ENCODE data around the gene KCNB1.

The KCNB1 gene

DNA sequence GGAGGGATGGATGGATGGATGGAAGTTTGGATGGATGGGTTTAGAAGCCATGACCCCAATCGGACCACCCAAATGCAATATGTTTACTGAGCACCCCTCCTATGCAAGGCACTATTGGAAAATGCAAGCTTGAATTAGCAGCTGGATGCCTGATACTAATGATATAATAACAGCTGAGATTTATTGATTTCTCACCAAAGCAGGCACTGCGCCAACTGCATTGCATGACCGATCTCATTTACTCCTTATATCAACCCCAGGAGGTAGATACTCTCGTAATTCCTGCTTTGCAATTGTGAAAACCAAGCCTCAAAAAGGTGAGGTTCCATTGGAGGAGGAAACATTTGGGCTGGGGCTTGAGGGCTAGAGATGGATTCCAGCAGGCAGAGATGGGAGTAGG lies 89.7 kb downstream of the KCNB1 start:
- TF ChIP-seq, protein P1, sequence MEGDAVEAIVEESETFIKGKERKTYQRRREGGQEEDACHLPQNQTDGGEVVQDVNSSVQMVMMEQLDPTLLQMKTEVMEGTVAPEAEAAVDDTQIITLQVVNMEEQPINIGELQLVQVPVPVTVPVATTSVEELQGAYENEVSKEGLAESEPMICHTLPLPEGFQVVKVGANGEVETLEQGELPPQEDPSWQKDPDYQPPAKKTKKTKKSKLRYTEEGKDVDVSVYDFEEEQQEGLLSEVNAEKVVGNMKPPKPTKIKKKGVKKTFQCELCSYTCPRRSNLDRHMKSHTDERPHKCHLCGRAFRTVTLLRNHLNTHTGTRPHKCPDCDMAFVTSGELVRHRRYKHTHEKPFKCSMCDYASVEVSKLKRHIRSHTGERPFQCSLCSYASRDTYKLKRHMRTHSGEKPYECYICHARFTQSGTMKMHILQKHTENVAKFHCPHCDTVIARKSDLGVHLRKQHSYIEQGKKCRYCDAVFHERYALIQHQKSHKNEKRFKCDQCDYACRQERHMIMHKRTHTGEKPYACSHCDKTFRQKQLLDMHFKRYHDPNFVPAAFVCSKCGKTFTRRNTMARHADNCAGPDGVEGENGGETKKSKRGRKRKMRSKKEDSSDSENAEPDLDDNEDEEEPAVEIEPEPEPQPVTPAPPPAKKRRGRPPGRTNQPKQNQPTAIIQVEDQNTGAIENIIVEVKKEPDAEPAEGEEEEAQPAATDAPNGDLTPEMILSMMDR (IDR thresholded peaks at IDR 0.05; ENCODE audit: extremely low read depth, insufficient read depth, missing control alignments) = no peak
- in situ Hi-C loops (cut with MboI; ENCODE audit: low pct_unique_long_range_greater_than_20kb, low sequenced_read_pairs, unreplicated experiment) = no loop called here
- no peak for DNase-seq (ENCODE audit: low spot score)

DNA sequence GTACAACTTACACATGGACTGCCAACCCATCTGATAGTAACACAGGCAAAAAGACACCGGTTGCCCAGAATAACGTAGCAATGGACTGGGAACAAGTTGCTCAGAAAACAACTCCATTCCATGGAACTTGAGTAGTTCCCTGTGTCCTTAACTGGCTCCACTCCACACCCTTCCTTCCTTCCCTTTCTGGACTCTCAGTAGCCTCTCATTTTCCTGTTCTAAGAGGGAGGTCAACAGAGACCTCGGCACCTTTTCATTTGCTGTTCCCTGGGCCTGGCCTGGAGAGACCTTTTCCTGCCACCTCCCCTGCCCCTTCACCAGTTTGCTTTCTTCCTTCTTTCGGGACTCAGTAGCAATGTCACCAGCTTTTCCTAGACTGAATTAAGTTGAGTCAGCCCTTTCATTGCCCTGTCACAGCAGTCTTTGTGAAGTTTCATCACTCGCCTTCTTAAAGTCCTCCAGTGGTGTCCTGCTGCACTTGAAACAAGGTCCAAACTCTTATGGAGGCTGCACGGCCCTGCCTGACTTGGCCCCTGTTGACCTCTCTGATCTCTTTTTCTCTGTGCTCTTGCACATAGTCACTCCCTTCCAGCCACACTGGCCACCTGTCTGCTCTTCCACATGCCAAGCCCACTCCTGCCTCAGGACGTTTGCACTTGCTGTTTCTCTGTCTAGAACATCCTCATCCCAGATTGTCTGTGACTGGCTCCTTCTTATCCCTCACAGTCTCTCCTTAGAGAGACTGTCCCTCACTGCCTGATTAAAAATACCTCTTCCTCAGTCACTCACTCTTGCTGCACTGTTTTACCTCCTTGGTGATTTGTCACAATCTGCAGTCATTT lies 90.8 kb downstream of the KCNB1 start:
- in situ Hi-C loops (cut with MboI; ENCODE audit: low pct_unique_long_range_greater_than_20kb, low sequenced_read_pairs, unreplicated experiment) = no loop called here
- TF ChIP-seq, protein P1 (IDR thresholded peaks at IDR 0.05; ENCODE audit: extremely low read depth, insufficient read depth, missing control alignments) = no peak
- no peak for DNase-seq (ENCODE audit: low spot score)

DNA sequence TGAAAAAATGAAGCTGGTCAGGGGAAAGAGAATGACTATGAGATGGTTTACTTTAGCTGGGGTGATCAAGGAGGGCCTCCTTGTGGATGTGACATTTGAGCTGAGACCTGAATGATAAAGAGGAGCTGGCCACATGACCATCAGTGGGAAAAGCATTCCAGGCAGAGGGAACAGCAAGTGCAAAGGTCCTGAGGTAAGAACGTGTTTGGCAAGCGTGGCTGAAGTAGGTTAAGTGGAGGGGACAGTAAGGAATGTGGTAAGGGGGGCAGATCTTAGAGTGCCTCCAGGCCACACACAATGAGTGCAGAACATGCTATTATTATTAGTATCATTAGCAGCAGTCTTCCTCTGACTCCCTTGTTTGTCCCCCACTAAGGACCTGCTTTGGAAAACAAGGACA lies 92.6 kb downstream of the KCNB1 start:
- in situ Hi-C loops (cut with MboI; ENCODE audit: low pct_unique_long_range_greater_than_20kb, low sequenced_read_pairs, unreplicated experiment) = no loop called here
- no peak for DNase-seq (ENCODE audit: low spot score)
- TF ChIP-seq, protein P1 (IDR thresholded peaks at IDR 0.05; ENCODE audit: extremely low read depth, insufficient read depth, missing control alignments) = no peak

DNA sequence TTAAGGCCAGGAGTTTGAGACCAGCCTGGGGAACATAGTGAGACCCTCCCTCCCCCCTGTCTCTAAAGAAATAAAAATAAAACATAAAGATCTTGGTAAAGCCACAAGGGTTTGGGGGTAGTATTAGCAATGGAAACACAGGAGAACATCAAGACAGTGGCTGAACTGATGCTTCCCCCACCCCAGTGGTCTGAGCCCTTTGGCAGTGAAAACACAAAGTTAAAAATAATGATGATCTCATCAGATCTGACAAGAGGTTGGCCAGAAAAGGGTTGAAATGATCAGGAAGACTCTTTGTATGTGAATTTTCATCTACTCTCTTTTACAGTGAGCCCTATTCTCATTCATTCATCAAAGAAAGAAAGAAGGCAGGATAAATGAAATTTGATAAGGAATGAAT lies 93.7 kb downstream of the KCNB1 start:
- in situ Hi-C loops (cut with MboI; ENCODE audit: low pct_unique_long_range_greater_than_20kb, low sequenced_read_pairs, unreplicated experiment) = no loop called here
- DNase-seq (ENCODE audit: low spot score) = no peak
- TF ChIP-seq, protein P1 (IDR thresholded peaks at IDR 0.05; ENCODE audit: extremely low read depth, insufficient read depth, missing control alignments) = no peak

DNA sequence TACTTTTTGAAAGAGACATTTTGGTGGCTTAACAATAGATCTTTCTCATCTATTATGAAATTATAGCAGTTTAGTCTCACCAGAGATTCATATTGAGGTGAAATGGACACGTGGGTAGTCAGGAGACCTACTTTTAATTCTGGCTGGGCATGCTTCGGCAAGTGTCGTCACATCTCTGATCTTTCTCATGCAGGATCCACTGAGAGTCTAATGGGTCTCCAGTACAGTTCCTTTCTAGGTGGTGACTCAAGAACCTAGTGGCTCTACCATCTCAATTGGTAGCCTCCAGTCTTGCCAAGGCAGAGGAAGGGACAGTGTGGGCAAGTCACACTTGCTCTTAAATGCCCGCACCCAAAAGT lies 94.9 kb downstream of the KCNB1 start:
- in situ Hi-C loops (cut with MboI; ENCODE audit: low pct_unique_long_range_greater_than_20kb, low sequenced_read_pairs, unreplicated experiment) = no loop called here
- no peak for DNase-seq (ENCODE audit: low spot score)
- TF ChIP-seq, protein P1 (IDR thresholded peaks at IDR 0.05; ENCODE audit: extremely low read depth, insufficient read depth, missing control alignments) = no peak

DNA sequence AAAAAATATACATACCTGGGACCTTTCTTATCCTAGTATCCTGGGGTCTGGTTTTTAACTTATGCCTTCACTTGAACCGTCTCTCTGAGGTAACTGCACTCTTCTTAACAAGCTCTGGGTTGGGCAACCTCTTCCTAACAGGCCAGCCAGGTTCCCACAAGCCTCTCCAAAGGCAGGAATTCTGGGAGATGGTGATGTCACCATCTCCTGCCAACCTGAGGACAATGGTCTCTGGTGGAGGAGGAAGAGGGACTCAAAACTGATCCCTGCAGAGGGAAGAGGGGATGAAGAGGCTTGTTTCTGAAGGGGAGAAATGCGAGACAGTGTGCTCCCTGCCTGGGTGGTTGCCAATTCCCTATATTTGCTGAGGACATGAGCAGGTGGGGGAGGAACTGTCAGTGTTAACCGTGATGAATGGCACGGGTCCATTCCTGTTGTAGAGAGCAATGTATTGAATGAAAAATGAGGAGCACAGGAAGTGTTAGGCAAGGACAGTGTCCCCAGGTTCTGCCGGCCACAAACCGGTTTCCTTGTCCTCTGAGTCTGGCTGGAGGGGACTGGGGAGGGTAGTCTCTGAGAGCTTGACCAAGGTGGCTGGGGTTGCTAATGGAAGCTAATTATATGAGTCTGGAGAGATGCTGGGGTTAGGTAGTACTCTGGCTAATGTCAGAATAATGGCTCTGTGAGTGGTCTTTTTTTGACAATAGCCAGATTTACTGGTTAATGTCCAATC lies 95.5 kb downstream of the KCNB1 start:
- TF ChIP-seq, protein P1 (IDR thresholded peaks at IDR 0.05; ENCODE audit: extremely low read depth, insufficient read depth, missing control alignments) = no peak
- in situ Hi-C loops (cut with MboI; ENCODE audit: low pct_unique_long_range_greater_than_20kb, low sequenced_read_pairs, unreplicated experiment) = no loop called here
- DNase-seq (ENCODE audit: low spot score) = no peak
